K562 (cell line): Measurements from ENCODE around the gene IFI6. TPM values are rescaled to one million over a fixed set of nuclear protein-coding genes. Genes with fewer than 3 reads are reported as not detected.
"Not testable (repeated sequence)": the region's sequence is repeated elsewhere in the genome, so short reads cannot be mapped to it uniquely, and the experiment has no call there.

Experiments used
- ATAC-seq: fragments of 200-7000 bp; cut with Tn5 transposase; 3 replicates; pipeline ENCODE4 v1.9.1; 2020; ENCODE audit warnings: moderate library complexity
- BruUV-seq: library from RNA; stranded (reverse); fragments of 400-500 nt; replicated peaks from 2 replicates; lab custom pipeline; 2021; lab: Mats Ljungman, UMichigan
- CTCF ChIA-PET: fragments of 300-600 bp; formaldehyde crosslinking; extraction: SDS; loops from one replicate; lab custom pipeline; 2021; ENCODE audit warnings: low intra/inter-chr PET ratio; lab: Yijun Ruan, JAX
- POLR2A ChIA-PET: fragments of 300-600, 350-650 bp; sonication (Branson Sonifier 250); formaldehyde crosslinking; extraction: SDS; loops from one replicate; lab custom pipeline; 2021; ENCODE audit warnings: antibody characterized with exemption, inconsistent platforms; lab: Yijun Ruan, JAX
- DNase-seq, 4 experiments: peaks; one replicate each; pipeline versions ENCODE4 v3.0.0 to v3.0.0-alpha.2; 2011 to 2018; ENCODE audit warnings: low spot score in 3 of 4, mixed read lengths in 3 of 4; ENCODE audit errors: extremely low read depth in 1 of 4
- FAIRE-seq: peaks from 2 replicates; lab custom pipeline; 2011; peaks lifted over from hg19 to GRCh38; lab: Jason Lieb, UNC
- H2AFZ ChIP-seq: 2 replicates; pipeline ENCODE4 v1.6.0; 2011; ENCODE audit warnings: low read depth, low read length, control low read depth, inconsistent platforms
- H3K27ac ChIP-seq: fragments of 200-600 bp; 3 replicates; pipeline ENCODE4 v1.8.0; 2011; ENCODE audit warnings: low read depth, mild to moderate bottlenecking, control low read depth, inconsistent platforms, low read length, moderate library complexity, mixed read lengths; ENCODE audit errors: extremely low read depth
- H3K27me3 ChIP-seq, 2 experiments: fragments of 300-600 bp in 1 of 2; 2 replicates in 1 of 2; 3 replicates in 1 of 2; pipeline versions ENCODE4 v1.6.0 to v1.8.0; 2011; ENCODE audit warnings: inconsistent platforms in 2 of 2, low read length in 2 of 2, mild to moderate bottlenecking in 1 of 2, mixed read lengths in 1 of 2, moderate library complexity in 1 of 2; ENCODE audit not compliant: control insufficient read depth in 2 of 2, insufficient read depth in 2 of 2
- H3K36me3 ChIP-seq: fragments of 300-600 bp; 3 replicates; pipeline ENCODE4 v1.8.0; 2011; ENCODE audit warnings: mild to moderate bottlenecking, low read length, inconsistent platforms; ENCODE audit not compliant: control insufficient read depth, insufficient read depth
- H3K4me1 ChIP-seq, 2 experiments: fragments of 200-600 bp in 1 of 2; replicated peaks in 1 of 2; 2 replicates in 1 of 2; 3 replicates in 1 of 2; pipeline versions ENCODE4 v1.5.1 to v1.8.0; 2011; ENCODE audit warnings: inconsistent platforms in 2 of 2, low read length in 2 of 2, mild to moderate bottlenecking in 1 of 2, mixed read lengths in 1 of 2, moderate library complexity in 1 of 2; ENCODE audit not compliant: control insufficient read depth in 2 of 2, insufficient read depth in 2 of 2
- H3K4me2 ChIP-seq: 2 replicates; pipeline ENCODE4 v1.6.1; 2011; ENCODE audit warnings: low read length, control low read depth, inconsistent platforms, mixed read lengths; ENCODE audit not compliant: insufficient read depth
- H3K4me3 ChIP-seq: fragments of 200-600 bp; sonication (generic), shearing (Covaris generic); 2 replicates; pipeline ENCODE4 v1.5.1; 2016; ENCODE audit warnings: control low read depth, inconsistent platforms
- H3K79me2 ChIP-seq: fragments of 200-600 bp; 3 replicates; pipeline ENCODE4 v1.8.0; 2011; ENCODE audit warnings: low read length, inconsistent platforms; ENCODE audit not compliant: control insufficient read depth, insufficient read depth
- H3K9ac ChIP-seq, 2 experiments: 2 replicates each; pipeline versions ENCODE4 v1.6.0 to v1.6.1; 2011; ENCODE audit warnings: low read depth in 2 of 2, low read length in 2 of 2, control low read depth in 1 of 2, inconsistent platforms in 1 of 2, mild to moderate bottlenecking in 1 of 2, mixed read lengths in 1 of 2; ENCODE audit not compliant: insufficient read depth in 1 of 2
- H3K9me1 ChIP-seq: one replicate; pipeline ENCODE4 v1.6.0; 2011; ENCODE audit warnings: inconsistent platforms, mild to moderate bottlenecking, low read length, moderate library complexity; ENCODE audit not compliant: control insufficient read depth, insufficient read depth
- H3K9me3 ChIP-seq: replicated peaks from 2 replicates; pipeline ENCODE4 v1.5.1; 2011; ENCODE audit warnings: low read depth, low read length, inconsistent platforms; ENCODE audit not compliant: control insufficient read depth, insufficient read depth
- H4K20me1 ChIP-seq: replicated peaks from 2 replicates; pipeline ENCODE4 v1.6.1; 2011; ENCODE audit warnings: low read length, inconsistent platforms, mixed read lengths; ENCODE audit not compliant: control insufficient read depth, insufficient read depth
- CHD2 ChIP-seq: IDR thresholded peaks from 2 replicates; pipeline ENCODE4 v1.6.1; 2011; ENCODE audit warnings: low read depth, low read length
- RFX7 ChIP-seq: fragments of 250-450 bp; sonication (Bioruptor Pico); IDR thresholded peaks from 2 replicates; pipeline ENCODE4 v1.5.1; 2021; ENCODE audit warnings: mild to moderate bottlenecking
- SMARCB1 ChIP-seq: IDR thresholded peaks from 2 replicates; pipeline ENCODE4 v1.6.1; 2011; ENCODE audit warnings: improper control_type of control experiment, low read depth; ENCODE audit not compliant: insufficient read length
- ZNF121 ChIP-seq: sonication (generic); formaldehyde crosslinking; conservative IDR thresholded peaks from 2 replicates; pipeline ENCODE4 v1.8.0; 2022; ENCODE audit warnings: missing genetic modification reagents
- WGBS: fragments of 100-300 bp; shearing (Covaris generic); methylation state at CpG from one replicate; pipeline ENCODE4 v1.1.6; 2016; ENCODE audit warnings: low coverage, mixed read lengths; ENCODE audit not compliant: insufficient coverage; ENCODE audit errors: missing lambda C conversion rate; 5-methylcytosine and 5-hydroxymethylcytosine counted together
- in situ Hi-C: fragments of 300-500 bp; cut with MboI; formaldehyde crosslinking; loops from 4 replicates; pipeline ENCODE4 v1.15.0; 2018; ENCODE audit warnings: inconsistent platforms, mixed read lengths
- intact Hi-C: fragments of 100-400 bp; cut with micrococcal nuclease; formaldehyde crosslinking; loops from 2 replicates; pipeline ENCODE4 v1.14.2; 2022
- polyA plus RNA-seq, 8 experiments: library from polyadenylated mRNA; depleted of rRNA in 4 of 8; stranded (reverse) in 5 of 8; unstranded in 3 of 8; fragments of >200 nt; fragmentation: Nextera tagmentation in 2 of 8; fragmentation: Illumina TruSeq in 1 of 8; extraction: Ambion mirVana in 2 of 8; extraction: Trizol in 1 of 8; gene quantifications; 2 replicates each; pipeline versions ENCODE4 v1.2.1 to v1.2.3, GENCODE V29; 2011 to 2014; ENCODE audit warnings: inconsistent platforms in 1 of 8, missing spikeins in 1 of 8
- total RNA-seq, 7 experiments: library from RNA; depleted of rRNA in 6 of 7; stranded (reverse); fragments of >200 nt in 6 of 7; fragmentation: Illumina TruSeq in 2 of 7; extraction: Trizol in 2 of 7; gene quantifications; 2 replicates each; pipeline versions ENCODE4 v1.2.1 to v1.2.3, GENCODE V29; 2011 to 2021; ENCODE audit warnings: low replicate concordance in 1 of 7

IFI6 gene
- total and polyA plus RNA-seq, 9 of the 15 experiments (the other 6 are each of a cell fraction or from before 2014, with no cell fraction given) = 0.17 to 4.5 (median 2.2) TPM

GRCh38 chr1:27705545-27705944 is 33.6 kb upstream of the IFI6 start:
- no peak for FAIRE-seq
- Histone ChIP-seq H3K36me3 (no peaks in the 10 kb centered on the region), H3K27ac (no peak overlapping the region), H3K4me1 (no peaks in the 10 kb centered on the region), H3K9me3 (no peaks in the 10 kb centered on the region), H3K9ac (no peak overlapping the region), H2AFZ (no peak overlapping the region), H3K79me2 (no peaks in the 10 kb centered on the region), H4K20me1 (no peaks in the 10 kb centered on the region), H3K4me3 (no peak overlapping the region), H3K4me2 (no peak overlapping the region), H3K9me1 (no peaks in the 10 kb centered on the region), H3K27me3 (no peaks in the 10 kb centered on the region; a peak in 1 of 5 replicates)
- 19% methylated on average over 2 of the region's 2 CpGs for WGBS
- no TSS peak for BruUV-seq
- no peak for ATAC-seq
- in situ Hi-C loops (no loop called here), intact Hi-C loops (no loop called here)
- DNase-seq = no peak
- CTCF ChIA-PET = interaction anchor here (0.6 kb wide), 1 partner anchor 10 kb away, joined by 6 read pairs; no protein-coding TSS in a partner anchor
- TF ChIP-seq ZNF121 (peak; percentile 69), RFX7 (CRISPR knock-in tag) (no peak)
- POLR2A ChIA-PET = interaction anchor here (0.6 to 1.3 kb wide), 3 partner anchors 9 to 473 kb away, joined by 3 to 5 read pairs (median 4); no protein-coding TSS in a partner anchor

- Histone ChIP-seq H3K9me3 (no peaks in the 10 kb centered on the region), H3K4me2 (no peak overlapping the region), H3K27ac (no peak overlapping the region), H3K79me2 (no peaks in the 10 kb centered on the region)
- intact Hi-C loops = no loop called here
- no peak for DNase-seq
- peak; percentile 68; the same call in 1 of the 2 replicates for TF ChIP-seq CHD2
- no peak for TF ChIP-seq SMARCB1
- TF ChIP-seq, all 486 proteins: peak for 1
- no peak for FAIRE-seq
- H3K4me3 ChIP-seq = no peak overlapping the region
- no peaks in the 10 kb centered on the region for H3K4me1 ChIP-seq
- CTCF ChIA-PET = no interaction called here
- no peaks in the 10 kb centered on the region; a peak in 1 of 5 replicates for H3K27me3 ChIP-seq
- BruUV-seq = no TSS peak
- no peaks in the 10 kb centered on the region for H4K20me1 ChIP-seq
- in situ Hi-C loops = no loop called here
- WGBS = 37% methylated on average over 4 of the region's 4 CpGs
- ATAC-seq = no peak
- POLR2A ChIA-PET = interaction anchor here (0.6 to 1.3 kb wide), 2 partner anchors 10 to 473 kb away, joined by 3 to 5 read pairs; no protein-coding TSS in a partner anchor
- H3K36me3 ChIP-seq = no peaks in the 10 kb centered on the region
- no peaks in the 10 kb centered on the region for H3K9me1 ChIP-seq
- no peak overlapping the region for H3K9ac ChIP-seq
- no peak overlapping the region for H2AFZ ChIP-seq
Measured at GRCh38 chr1:27704958-27705357, 33.0 kb upstream of the IFI6 start.

- H3K9ac ChIP-seq, H3K79me2 ChIP-seq, H4K20me1 ChIP-seq, FAIRE-seq, intact Hi-C loops, H2AFZ ChIP-seq, CTCF ChIA-PET, H3K4me2 ChIP-seq, H3K27me3 ChIP-seq, H3K36me3 ChIP-seq, H3K4me3 ChIP-seq, H3K9me3 ChIP-seq, DNase-seq, in situ Hi-C loops, ATAC-seq, BruUV-seq, H3K27ac ChIP-seq, H3K9me1 ChIP-seq, H3K4me1 ChIP-seq: not testable (repeated sequence)
- WGBS = 27% methylated on average over 9 of the region's 9 CpGs
- POLR2A ChIA-PET = interaction anchor here (1.2 to 1.3 kb wide), 2 partner anchors 9 to 21 kb away, joined by 4 read pairs; no protein-coding TSS in a partner anchor
Measured at GRCh38 chr1:27696835-27697234, 24.8 kb upstream of the IFI6 start.
